Loucy (cell line): ENCODE results near the gene IL12B.
"Not testable (repeated sequence)": the region's sequence is repeated elsewhere in the genome, so short reads cannot be mapped to it uniquely, and the experiment has no call there.

Experiments
- H2AFZ ChIP-seq: fragments of 200-600 bp; sonication (generic); 2 replicates; pipeline ENCODE4 v1.6.0; 2016; ENCODE audit warnings: antibody characterized with exemption, mild to moderate bottlenecking, low read length, moderate library complexity
- H3F3A ChIP-seq: fragments of 200-600 bp; 2 replicates; pipeline ENCODE4 v1.6.0; 2016; ENCODE audit warnings: antibody characterized with exemption, low read depth, mild to moderate bottlenecking
- H3K27me3 ChIP-seq: fragments of 200-600 bp; sonication (generic); 2 replicates; pipeline ENCODE4 v1.6.1; 2014; ENCODE audit warnings: low read length, mild to moderate bottlenecking; ENCODE audit not compliant: insufficient read depth, poor library complexity, severe bottlenecking
- H3K36me3 ChIP-seq: fragments of 200-600 bp; sonication (generic); 2 replicates; pipeline ENCODE4 v1.6.1; 2016; ENCODE audit warnings: low read length; ENCODE audit not compliant: insufficient read depth
- H3K4me1 ChIP-seq: fragments of 200-600 bp; sonication (generic); 2 replicates; pipeline ENCODE4 v1.5.1; 2014; ENCODE audit warnings: low read length, mild to moderate bottlenecking; ENCODE audit not compliant: insufficient read depth, poor library complexity, severe bottlenecking
- H3K4me2 ChIP-seq: fragments of 200-600 bp; sonication (generic); 2 replicates; pipeline ENCODE4 v1.6.0; 2014; ENCODE audit warnings: antibody characterized with exemption, low read length, low read depth, mild to moderate bottlenecking; ENCODE audit not compliant: poor library complexity, severe bottlenecking
- H3K4me3 ChIP-seq: fragments of 200-600 bp; sonication (generic); 2 replicates; pipeline ENCODE4 v1.5.1; 2014; ENCODE audit warnings: low read length, mild to moderate bottlenecking, mixed read lengths; ENCODE audit not compliant: poor library complexity, severe bottlenecking
- H3K79me2 ChIP-seq: fragments of 200-600 bp; sonication (generic); 2 replicates; pipeline ENCODE4 v1.6.1; 2014; ENCODE audit warnings: low read length; ENCODE audit not compliant: insufficient read depth
- H3K9ac ChIP-seq: fragments of 200-600 bp; sonication (generic); 2 replicates; pipeline ENCODE4 v1.6.0; 2014; ENCODE audit warnings: mild to moderate bottlenecking, low read depth, low read length, moderate library complexity; ENCODE audit not compliant: poor library complexity, severe bottlenecking
- H3K9me2 ChIP-seq: fragments of 200-600 bp; sonication (generic); replicated peaks from 2 replicates; pipeline ENCODE4 v1.6.1; 2016; ENCODE audit warnings: low read depth, low read length, mixed read lengths
- H3K9me3 ChIP-seq: fragments of 200-600 bp; sonication (generic); 2 replicates; pipeline ENCODE4 v1.6.1; 2014; ENCODE audit warnings: mild to moderate bottlenecking, antibody characterized with exemption, low read length, low read depth; ENCODE audit not compliant: insufficient read depth
- H4K20me1 ChIP-seq: fragments of 200-600 bp; sonication (generic); 2 replicates; pipeline ENCODE4 v1.6.0; 2014; ENCODE audit warnings: antibody characterized with exemption, low read length, mild to moderate bottlenecking; ENCODE audit not compliant: insufficient read depth, poor library complexity, severe bottlenecking
- CTCF ChIP-seq: fragments of 200-600 bp; sonication (generic); conservative IDR thresholded peaks from 2 replicates; pipeline ENCODE4 v1.5.1; 2014; ENCODE audit warnings: mild to moderate bottlenecking, antibody characterized with exemption, low read length
- EZH2phosphoT487 ChIP-seq: fragments of 200-600 bp; IDR thresholded peaks from 2 replicates; pipeline ENCODE4 v1.6.1; 2018; ENCODE audit warnings: antibody characterized with exemption, mild to moderate bottlenecking, moderate library complexity, borderline replicate concordance

IL12B gene

GRCh38 chr5:159330131-159330800 is at the start of gene IL12B:
Gene IL12B (minus strand): TSS chr5:159330487. CDS start chr5:159326782, 3,705 bp downstream.
- Histone ChIP-seq H3K9me3 (no peaks in the 10 kb centered on the region), H3K9me2 (no peaks in the 10 kb centered on the region), H3K27me3 (no peaks in the 10 kb centered on the region), H4K20me1 (no peaks in the 10 kb centered on the region), H3K36me3 (no peaks in the 10 kb centered on the region), H3K9ac (no peak within 1 kb of the TSS), H3K79me2 (no peaks in the 10 kb centered on the region), H3K4me2 (no peak within 1 kb of the TSS), H3F3A (no peaks in the 10 kb centered on the region), H3K4me1 (no peaks in the 10 kb centered on the region), H2AFZ (no peak within 1 kb of the TSS), H3K4me3 (no peak within 1 kb of the TSS)
- TF ChIP-seq CTCF (no peak), EZH2phosphoT487 (no peak)

- Histone ChIP-seq H3K27me3 (no peaks in the 10 kb centered on the region), H3F3A (no peaks in the 10 kb centered on the region), H2AFZ (no peak overlapping the region), H3K4me3 (no peak overlapping the region), H3K9me3 (no peaks in the 10 kb centered on the region), H3K9me2 (no peaks in the 10 kb centered on the region), H3K4me1 (no peaks in the 10 kb centered on the region), H3K36me3 (no peaks in the 10 kb centered on the region), H3K79me2 (no peaks in the 10 kb centered on the region), H4K20me1 (no peaks in the 10 kb centered on the region), H3K4me2 (no peak overlapping the region), H3K9ac (no peak overlapping the region)
- no peak for TF ChIP-seq EZH2phosphoT487
- TF ChIP-seq CTCF, result no peak
Observed at GRCh38 chr5:159377653-159378052, 47.4 kb upstream of the IL12B start.

- H3K9ac ChIP-seq, H4K20me1 ChIP-seq, H3K79me2 ChIP-seq, H3K4me1 ChIP-seq, H3K9me3 ChIP-seq, H2AFZ ChIP-seq, H3K4me2 ChIP-seq, H3F3A ChIP-seq, H3K9me2 ChIP-seq, H3K27me3 ChIP-seq, H3K4me3 ChIP-seq, H3K36me3 ChIP-seq: not testable (repeated sequence)
Observed at GRCh38 chr5:159367866-159368265, 37.6 kb upstream of the IL12B start.

GRCh38 chr5:159366776-159367175 is 36.5 kb upstream of the IL12B start:
- not testable (repeated sequence) for H3K4me1 ChIP-seq, H2AFZ ChIP-seq, H3K36me3 ChIP-seq, H3K4me2 ChIP-seq, H3K4me3 ChIP-seq, H3K27me3 ChIP-seq, H3K9me3 ChIP-seq, H3K9me2 ChIP-seq, H4K20me1 ChIP-seq, H3K9ac ChIP-seq, H3F3A ChIP-seq, H3K79me2 ChIP-seq
